ENCODE data around the gene CAPN7.

Gene CAPN7

DNA sequence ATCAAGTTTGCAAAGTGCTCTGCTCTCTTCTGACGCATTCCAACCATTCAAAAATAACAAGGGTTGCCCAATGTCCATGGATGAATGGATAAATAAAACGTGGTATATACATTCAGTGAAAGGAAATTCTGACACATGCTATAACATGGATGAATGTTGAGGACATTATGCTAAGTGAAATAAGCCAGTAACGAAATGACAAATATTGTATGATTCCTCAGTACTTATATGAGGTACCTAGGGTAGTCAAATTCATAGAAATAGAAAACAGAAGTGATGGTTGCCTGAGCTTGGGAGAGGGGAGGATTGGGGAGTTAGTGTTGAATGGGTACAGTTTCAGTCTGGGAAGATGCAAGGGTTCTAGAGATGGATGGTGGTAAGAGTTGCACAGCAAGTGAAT lies 92.5 kb downstream of the CAPN7 start:
- DNase-seq (ENCODE audit: low read depth): no peak

DNA sequence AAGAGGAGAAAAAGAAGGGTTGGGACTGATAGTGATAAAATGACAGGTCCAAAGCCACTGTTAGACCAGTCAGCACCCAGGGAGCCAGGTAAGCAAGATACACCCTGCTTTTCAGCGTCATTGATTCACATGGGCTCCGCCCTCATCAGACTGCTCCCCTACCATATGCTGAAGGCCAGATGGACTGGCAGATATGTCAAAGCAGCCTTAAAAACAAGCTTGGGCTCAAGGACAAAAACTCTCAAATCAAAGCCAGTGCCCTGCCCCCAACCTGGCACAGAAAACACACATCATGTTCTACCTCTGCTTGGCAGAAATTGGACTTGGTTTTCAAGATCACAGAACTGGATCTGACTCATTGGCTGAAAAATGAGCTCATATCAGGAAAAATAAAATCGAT lies 93.0 kb downstream of the CAPN7 start:
- DNase-seq (ENCODE audit: low read depth): no peak

- DNase-seq (ENCODE audit: low read depth): no peak
These were observed 94.5 kb downstream of the CAPN7 start for GRCh38 chr3:15300323-15301078.

- DNase-seq (ENCODE audit: low read depth): no peak
These were observed 95.7 kb downstream of the CAPN7 start for GRCh38 chr3:15301761-15302160.

All from activated T-helper 1 cell treated with Interleukin-2 at 50 U/mL for 16 hours (primary cell).